Fibroblast of skin of scalp (primary cell): Measurements from ENCODE around the gene NDUFV1.
"Not testable (repeated sequence)": the region's sequence is repeated elsewhere in the genome, so short reads cannot be mapped to it uniquely, and the experiment has no call there.

Source experiments
- DNase-seq: peaks from one replicate; pipeline ENCODE4 v3.0.0-alpha.2; 2013

Gene NDUFV1

DNA sequence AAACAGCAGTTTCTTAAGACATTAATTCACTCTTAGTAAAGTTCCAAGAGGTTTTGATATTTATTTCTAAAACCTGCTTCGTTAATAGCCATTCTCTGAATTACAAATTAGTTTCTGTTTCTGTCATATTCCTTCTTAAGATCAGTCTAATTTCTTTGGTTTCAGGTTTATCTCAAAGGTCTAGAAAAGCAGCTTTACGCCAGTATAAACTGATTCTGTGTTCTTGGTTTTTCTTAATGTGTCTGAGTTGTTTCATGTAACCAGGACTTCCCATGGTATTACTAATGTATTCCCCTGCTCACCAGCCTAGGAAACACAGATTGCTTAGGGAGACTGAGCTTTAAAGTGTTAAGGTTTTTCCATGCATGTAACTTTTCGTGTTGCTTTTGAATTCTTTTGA lies 50.6 kb downstream of the NDUFV1 start:
- DNase-seq, result no peak

DNA sequence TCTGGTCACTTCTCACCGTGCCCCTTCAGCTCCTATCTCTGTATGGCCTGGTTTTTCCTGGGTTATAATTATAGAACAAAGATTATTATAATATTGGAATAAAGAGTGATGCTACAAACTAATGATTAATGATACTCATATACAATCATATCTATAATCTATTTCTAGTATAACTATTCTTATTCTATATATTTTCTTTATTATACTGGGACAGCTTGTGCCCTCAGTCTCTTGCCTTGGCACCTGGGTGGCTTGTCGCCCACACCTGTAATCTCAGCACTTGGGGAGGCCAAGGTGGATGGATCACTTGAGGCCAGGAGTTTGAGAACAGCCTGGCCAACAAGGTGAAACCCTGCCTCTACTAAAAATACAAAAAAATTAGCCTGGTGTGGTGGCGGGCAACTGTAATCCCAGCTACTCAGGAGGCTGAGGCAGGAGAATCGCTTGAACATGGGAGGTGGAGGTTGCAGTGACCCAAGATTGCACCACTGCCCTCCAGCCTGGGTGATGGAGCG lies 53.0 kb downstream of the NDUFV1 start:
- not testable (repeated sequence) for DNase-seq

DNA sequence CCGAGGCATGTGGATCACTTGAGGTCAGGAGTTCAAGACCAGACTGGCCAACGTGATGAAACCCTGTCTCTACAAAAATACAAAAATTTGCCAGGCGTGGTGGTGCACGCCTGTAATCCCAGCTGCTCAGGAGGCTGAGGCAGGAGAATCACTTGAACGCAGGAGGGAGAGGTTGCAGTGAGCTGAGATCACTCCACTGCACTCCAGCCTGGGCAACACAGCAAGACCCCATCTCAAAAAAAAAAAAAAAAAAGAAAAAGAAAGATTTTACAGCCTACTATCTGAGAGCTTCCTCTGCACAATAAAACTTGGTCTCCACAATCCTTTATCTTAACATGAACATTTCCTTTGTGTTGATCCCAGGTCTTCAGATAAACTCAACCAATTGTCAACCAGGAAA lies 54.0 kb downstream of the NDUFV1 start:
- DNase-seq, result not testable (repeated sequence)
